PC-3 (cell line): Measurements from ENCODE around the gene CRYBG2. TPM values are rescaled to one million over a fixed set of nuclear protein-coding genes. Genes with fewer than 3 reads are reported as not detected.

ENCODE experiments used
- ATAC-seq: fragments of 200-7000 bp; cut with Tn5 transposase; 2 replicates; pipeline ENCODE4 v1.9.1; 2020; ENCODE audit warnings: mild to moderate bottlenecking, moderate library complexity
- BruUV-seq: library from RNA; stranded (reverse); fragments of 400-500 nt; replicated peaks from 2 replicates; lab custom pipeline; 2021; lab: Mats Ljungman, UMichigan
- CTCF ChIA-PET: fragments of 300-600 bp; sonication (Branson Sonifier 250); formaldehyde crosslinking; loops from one replicate; lab custom pipeline; 2022; ENCODE audit warnings: antibody characterized with exemption; lab: Charles Lee
- POLR2A ChIA-PET: fragments of 300-600 bp; sonication (Branson Sonifier 250); formaldehyde crosslinking; loops from one replicate; lab custom pipeline; 2022; ENCODE audit warnings: antibody characterized with exemption; ENCODE audit not compliant: unreplicated experiment; lab: Charles Lee
- DNase-seq: peaks from one replicate; pipeline ENCODE4 v3.0.0-alpha.2; 2015
- H2AFZ ChIP-seq: fragments of 300-600 bp; sonication (generic); 2 replicates; pipeline ENCODE4 v1.6.0; 2016; ENCODE audit warnings: antibody characterized with exemption, low read length
- H3F3A ChIP-seq: fragments of 300-600 bp; sonication (generic); one replicate; pipeline ENCODE4 v1.6.0; 2017; ENCODE audit warnings: antibody characterized with exemption, low read length, control low read depth, mild to moderate bottlenecking; ENCODE audit not compliant: unreplicated experiment
- H3K27ac ChIP-seq: fragments of 300-600 bp; sonication (generic); 2 replicates; pipeline ENCODE4 v1.5.1; 2016; ENCODE audit warnings: mild to moderate bottlenecking, low read length
- H3K27me3 ChIP-seq: fragments of 300-600 bp; sonication (generic); 2 replicates; pipeline ENCODE4 v1.6.1; 2016; ENCODE audit warnings: low read length, mixed read lengths
- H3K36me3 ChIP-seq: fragments of 300-600 bp; sonication (generic); 2 replicates; pipeline ENCODE4 v1.6.1; 2016; ENCODE audit warnings: low read depth, mixed run types, low read length, mixed read lengths
- H3K4me1 ChIP-seq: fragments of 300-600 bp; sonication (generic); 2 replicates; pipeline ENCODE4 v1.5.1; 2016; ENCODE audit warnings: low read length; ENCODE audit not compliant: insufficient read depth
- H3K4me2 ChIP-seq: fragments of 300-600 bp; sonication (generic); 2 replicates; pipeline ENCODE4 v1.6.0; 2016; ENCODE audit warnings: low read length
- H3K4me3 ChIP-seq: fragments of 300-600 bp; sonication (generic); 2 replicates; pipeline ENCODE4 v1.5.1; 2016; ENCODE audit warnings: mild to moderate bottlenecking, low read length, mixed read lengths
- H3K79me2 ChIP-seq: fragments of 300-600 bp; sonication (generic); 2 replicates; pipeline ENCODE4 v1.6.1; 2017; ENCODE audit warnings: low read length, mixed read lengths
- H3K9ac ChIP-seq: fragments of 300-600 bp; sonication (generic); 2 replicates; pipeline ENCODE4 v1.6.0; 2016; ENCODE audit warnings: mild to moderate bottlenecking, low read length
- H3K9me2 ChIP-seq: fragments of 300-600 bp; sonication (generic); replicated peaks from 2 replicates; pipeline ENCODE4 v1.6.1; 2016; ENCODE audit warnings: mixed run types, low read length, mixed read lengths
- H3K9me3 ChIP-seq: fragments of 300-600 bp; sonication (generic); 2 replicates; pipeline ENCODE4 v1.6.1; 2016; ENCODE audit warnings: low read length, mixed read lengths
- H4K20me1 ChIP-seq: fragments of 300-600 bp; sonication (generic); 2 replicates; pipeline ENCODE4 v1.6.1; 2016; ENCODE audit warnings: low read length, mixed read lengths
- EZH2 ChIP-seq: fragments of 300-600 bp; sonication (generic); IDR thresholded peaks from one replicate; pipeline ENCODE4 v1.6.1; 2017; ENCODE audit warnings: antibody characterized with exemption, mild to moderate bottlenecking, low read length; ENCODE audit not compliant: unreplicated experiment
- EZH2phosphoT487 ChIP-seq: fragments of 300-600 bp; sonication (generic); IDR thresholded peaks from 2 replicates; pipeline ENCODE4 v1.6.1; 2018; ENCODE audit warnings: mild to moderate bottlenecking, antibody characterized with exemption, low read length, borderline replicate concordance
- intact Hi-C: fragments of 100-400 bp; cut with micrococcal nuclease; formaldehyde crosslinking; loops from 2 replicates; pipeline ENCODE4 v1.9.0; 2023
- total RNA-seq: library from RNA; depleted of rRNA; stranded (reverse); fragments of >200 nt; gene quantifications from 2 replicates; pipeline ENCODE4 v1.2.3, GENCODE V29; 2014
- TF ChIP-seq, protein P1 (sequence below): fragments of 300-600 bp; sonication (generic); conservative IDR thresholded peaks from 2 replicates; pipeline ENCODE4 v1.5.1; 2017; ENCODE audit warnings: antibody characterized with exemption, low read depth, mild to moderate bottlenecking, low read length

Gene CRYBG2
- total RNA-seq, 1 experiment from 2014 or later = 15.3 TPM

DNA sequence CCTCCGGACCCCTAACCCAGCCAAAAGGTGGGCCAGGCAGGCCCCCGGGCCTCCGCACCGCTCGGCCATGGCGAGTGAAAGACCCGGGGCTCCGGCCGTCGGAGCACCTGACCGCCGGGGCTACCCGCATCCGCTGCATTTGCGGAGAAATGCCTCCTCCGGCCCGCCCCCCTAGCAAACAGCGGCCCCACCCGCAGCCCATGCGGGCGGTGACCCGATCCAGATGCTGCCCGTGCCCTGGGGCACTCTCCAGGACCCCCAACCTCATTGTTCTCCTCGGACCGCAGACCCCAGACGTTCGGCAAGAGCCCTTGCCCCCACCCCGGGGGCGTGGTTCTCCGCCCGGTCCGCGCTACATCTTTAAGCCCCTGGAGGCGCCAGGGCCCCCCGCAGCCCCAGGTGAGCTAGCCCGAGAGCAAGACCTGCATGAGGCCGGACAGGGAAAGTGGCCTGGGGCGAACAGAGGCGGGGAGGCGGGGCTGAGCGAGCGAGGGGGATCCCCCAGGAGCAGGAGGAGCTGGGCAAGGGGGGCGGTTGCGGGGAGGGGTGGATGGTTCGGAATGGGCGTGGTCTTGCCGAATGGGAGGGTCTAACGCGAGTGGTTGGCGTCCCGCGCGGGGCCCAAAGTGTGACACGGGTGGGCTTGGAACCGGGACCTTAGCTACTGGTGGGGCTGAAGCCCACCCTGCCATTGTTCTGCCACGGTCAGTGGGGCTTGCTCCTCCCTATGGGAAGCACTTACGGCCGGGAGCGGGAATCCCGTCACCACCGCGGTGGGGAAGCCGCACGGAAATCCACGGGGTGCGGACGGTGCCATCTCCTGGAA is 6.3 kb upstream of the CRYBG2 start:
- H3F3A ChIP-seq = no peaks in the 10 kb centered on the region
- TF ChIP-seq, protein P1, sequence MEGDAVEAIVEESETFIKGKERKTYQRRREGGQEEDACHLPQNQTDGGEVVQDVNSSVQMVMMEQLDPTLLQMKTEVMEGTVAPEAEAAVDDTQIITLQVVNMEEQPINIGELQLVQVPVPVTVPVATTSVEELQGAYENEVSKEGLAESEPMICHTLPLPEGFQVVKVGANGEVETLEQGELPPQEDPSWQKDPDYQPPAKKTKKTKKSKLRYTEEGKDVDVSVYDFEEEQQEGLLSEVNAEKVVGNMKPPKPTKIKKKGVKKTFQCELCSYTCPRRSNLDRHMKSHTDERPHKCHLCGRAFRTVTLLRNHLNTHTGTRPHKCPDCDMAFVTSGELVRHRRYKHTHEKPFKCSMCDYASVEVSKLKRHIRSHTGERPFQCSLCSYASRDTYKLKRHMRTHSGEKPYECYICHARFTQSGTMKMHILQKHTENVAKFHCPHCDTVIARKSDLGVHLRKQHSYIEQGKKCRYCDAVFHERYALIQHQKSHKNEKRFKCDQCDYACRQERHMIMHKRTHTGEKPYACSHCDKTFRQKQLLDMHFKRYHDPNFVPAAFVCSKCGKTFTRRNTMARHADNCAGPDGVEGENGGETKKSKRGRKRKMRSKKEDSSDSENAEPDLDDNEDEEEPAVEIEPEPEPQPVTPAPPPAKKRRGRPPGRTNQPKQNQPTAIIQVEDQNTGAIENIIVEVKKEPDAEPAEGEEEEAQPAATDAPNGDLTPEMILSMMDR = no peak
- TF ChIP-seq EZH2phosphoT487 (no peak), EZH2 (no peak)
- ChIA-PET CTCF (no interaction called here), POLR2A (no interaction called here)
- H3K4me2 ChIP-seq = peak overlapping the region; percentile 31; the same call in 1 of the 2 replicates
- no peak overlapping the region for H2AFZ ChIP-seq
- H3K79me2 ChIP-seq = no peaks in the 10 kb centered on the region
- H4K20me1 ChIP-seq = no peaks in the 10 kb centered on the region
- no peaks in the 10 kb centered on the region for H3K9me3 ChIP-seq
- ATAC-seq (no peak), DNase-seq (no peak)
- H3K4me3 ChIP-seq = no peak overlapping the region
- no peak overlapping the region for H3K27ac ChIP-seq
- peaks cover 22% of the 10 kb centered on the region for H3K4me1 ChIP-seq
- H3K9me2 ChIP-seq = no peaks in the 10 kb centered on the region
- no peaks in the 10 kb centered on the region for H3K27me3 ChIP-seq
- no TSS peak for BruUV-seq
- intact Hi-C loops = no loop called here
- no peaks in the 10 kb centered on the region for H3K36me3 ChIP-seq
- H3K9ac ChIP-seq = no peak overlapping the region

DNA sequence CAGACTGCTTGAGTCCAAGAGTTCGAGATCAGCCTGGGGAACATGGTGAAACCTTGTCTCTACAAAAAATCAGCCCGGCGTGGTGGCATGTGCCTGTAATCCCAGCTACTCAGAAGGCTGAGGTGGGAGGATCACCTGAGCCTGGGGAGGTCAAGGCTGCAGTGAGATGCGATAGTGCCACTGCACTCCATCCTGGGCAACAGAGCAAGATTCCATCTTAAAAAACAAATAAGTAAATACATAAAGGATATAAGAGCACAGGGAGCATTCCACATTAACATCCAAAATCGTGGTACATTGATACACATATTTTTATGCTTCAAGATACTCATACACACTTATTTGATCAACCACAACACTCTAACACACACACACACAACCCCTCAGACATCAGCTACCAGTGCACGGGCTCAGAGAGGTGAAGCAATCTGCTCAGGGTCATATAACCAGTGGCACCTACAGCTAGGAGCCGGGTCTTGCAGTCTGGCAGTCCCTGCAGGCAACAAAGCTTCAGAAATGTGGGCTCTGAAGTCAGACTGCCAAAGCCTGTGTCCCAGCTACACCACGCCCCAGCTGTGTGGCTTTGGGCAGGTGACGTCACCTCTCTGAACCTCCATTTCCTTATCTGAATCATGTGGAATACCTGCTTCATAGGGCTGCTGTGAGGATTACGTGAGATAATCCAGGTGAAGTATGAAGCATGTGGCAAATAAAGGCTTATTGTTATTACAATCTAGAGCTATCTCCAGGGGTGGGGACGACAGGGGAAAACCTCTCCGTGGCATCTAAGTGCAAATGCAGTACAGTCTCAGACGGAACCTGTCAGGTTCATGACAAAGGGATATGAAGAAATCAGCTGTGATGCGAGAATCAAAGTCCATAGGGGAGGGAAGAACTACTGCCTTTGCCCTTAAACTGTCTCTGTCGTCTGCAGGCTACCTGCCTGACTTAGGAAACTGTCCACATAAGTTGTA is 4.8 kb upstream of the CRYBG2 start:
- no peak for TF ChIP-seq EZH2
- TF ChIP-seq, protein P1 = no peak
- TF ChIP-seq EZH2phosphoT487 = no peak
- ATAC-seq (peak; percentile 39), DNase-seq (peak; percentile 77)
- Histone ChIP-seq H3K4me1 (peaks cover 32% of the 10 kb centered on the region), H4K20me1 (no peaks in the 10 kb centered on the region), H3K27me3 (no peaks in the 10 kb centered on the region), H3K9ac (no peak overlapping the region), H3K9me3 (no peaks in the 10 kb centered on the region), H3K9me2 (no peaks in the 10 kb centered on the region), H3K27ac (peak overlapping the region; percentile 53), H3K36me3 (no peaks in the 10 kb centered on the region), H3K4me2 (peak overlapping the region; percentile 26), H2AFZ (0 out of 2 replicates have a peak overlapping the region, but pooled peaks have one; percentile 53), H3K79me2 (peaks cover under 1% of the 10 kb centered on the region; the same call in 1 of the 2 replicates), H3F3A (no peaks in the 10 kb centered on the region), H3K4me3 (no peak overlapping the region)
- no TSS peak for BruUV-seq
- ChIA-PET POLR2A (interaction anchor here (0.6 kb wide), 1 partner anchor 47 kb away, joined by 3 read pairs; no protein-coding TSS in a partner anchor), CTCF (interaction anchor here (0.6 to 0.9 kb wide), 2 partner anchors 111 to 1305 kb away, joined by 4 read pairs; no protein-coding TSS in a partner anchor)
- intact Hi-C loops = no loop called here
